GM23338 (cell line): ENCODE results near the gene LAPTM5. TPM values are rescaled to one million over a fixed set of nuclear protein-coding genes. Genes with fewer than 3 reads are reported as not detected.
A peak's percentile ranks its signal among the peaks of the same experiment; 100 is the strongest.

ENCODE experiments used
- ATAC-seq: fragments of 200-7000 bp; cut with Tn5 transposase; 3 replicates; pipeline ENCODE4 v1.9.1; 2020
- DNase-seq: peaks from one replicate; pipeline ENCODE4 v3.0.0-alpha.2; 2015; ENCODE audit warnings: low spot score
- H2AFZ ChIP-seq: fragments of 200-600 bp; sonication (generic); 2 replicates; pipeline ENCODE4 v1.8.0; 2016; ENCODE audit warnings: antibody characterized with exemption, mild to moderate bottlenecking, moderate library complexity
- H3F3A ChIP-seq: fragments of 200-600 bp; sonication (generic); replicated peaks from 2 replicates; pipeline ENCODE4 v1.8.0; 2017; ENCODE audit warnings: antibody characterized with exemption, mixed run types, low read depth
- H3K27ac ChIP-seq: fragments of 200-600 bp; sonication (generic); 2 replicates; pipeline ENCODE4 v1.6.1; 2016; ENCODE audit warnings: low read depth
- H3K27me3 ChIP-seq: fragments of 200-600 bp; sonication (generic); 2 replicates; pipeline ENCODE4 v1.8.0; 2016; ENCODE audit warnings: mild to moderate bottlenecking, mixed run types, moderate library complexity; ENCODE audit not compliant: insufficient read depth
- H3K36me3 ChIP-seq: fragments of 200-600 bp; sonication (generic); 2 replicates; pipeline ENCODE4 v1.8.0; 2016; ENCODE audit warnings: mild to moderate bottlenecking; ENCODE audit not compliant: insufficient read depth
- H3K4me1 ChIP-seq: fragments of 200-600 bp; sonication (generic); 2 replicates; pipeline ENCODE4 v1.8.0; 2016; ENCODE audit warnings: mild to moderate bottlenecking, moderate library complexity; ENCODE audit not compliant: insufficient read depth
- H3K4me2 ChIP-seq: fragments of 200-600 bp; sonication (generic); 2 replicates; pipeline ENCODE4 v1.7.1; 2017; ENCODE audit warnings: mixed run types
- H3K4me3 ChIP-seq: fragments of 200-600 bp; sonication (generic); 2 replicates; pipeline ENCODE4 v1.6.1; 2016; ENCODE audit warnings: mixed run types
- H3K79me2 ChIP-seq: fragments of 200-600 bp; sonication (generic); replicated peaks from 2 replicates; pipeline ENCODE4 v1.8.0; 2017; ENCODE audit warnings: mild to moderate bottlenecking; ENCODE audit not compliant: insufficient read depth
- H3K9me2 ChIP-seq: fragments of 200-600 bp; sonication (generic); 2 replicates; pipeline ENCODE4 v1.8.0; 2017; ENCODE audit not compliant: insufficient read depth
- H4K20me1 ChIP-seq: fragments of 200-600 bp; sonication (generic); replicated peaks from 2 replicates; pipeline ENCODE4 v1.8.0; 2017; ENCODE audit warnings: mild to moderate bottlenecking; ENCODE audit not compliant: insufficient read depth
- H3K27ac Mint-ChIP-seq: 2 replicates; pipeline ENCODE4 v1.8.0; 2020; ENCODE audit warnings: inconsistent platforms, mild to moderate bottlenecking, moderate library complexity, mixed read lengths
- H3K27me3 Mint-ChIP-seq: 3 replicates; pipeline ENCODE4 v1.8.0; 2022; ENCODE audit warnings: low read depth, mild to moderate bottlenecking, moderate library complexity, mixed read lengths, inconsistent platforms; ENCODE audit not compliant: insufficient read depth, poor library complexity
- H3K36me3 Mint-ChIP-seq: 3 replicates; pipeline ENCODE4 v1.8.0; 2021; ENCODE audit warnings: low read depth, mild to moderate bottlenecking, inconsistent platforms, moderate library complexity, mixed read lengths
- H3K4me1 Mint-ChIP-seq: 3 replicates; pipeline ENCODE4 v1.8.0; 2020; ENCODE audit warnings: mild to moderate bottlenecking, inconsistent platforms, mixed read lengths
- H3K4me3 Mint-ChIP-seq: 3 replicates; pipeline ENCODE4 v1.8.0; 2021; ENCODE audit warnings: moderate library complexity, mild to moderate bottlenecking, inconsistent platforms, mixed read lengths
- H3K9me3 Mint-ChIP-seq: 3 replicates; pipeline ENCODE4 v1.8.0; 2020; ENCODE audit warnings: moderate library complexity, mild to moderate bottlenecking, inconsistent platforms, mixed read lengths
- EZH2phosphoT487 ChIP-seq: fragments of 200-600 bp; sonication (generic); IDR thresholded peaks from one replicate; pipeline ENCODE4 v1.8.1; 2018; ENCODE audit warnings: antibody characterized with exemption; ENCODE audit not compliant: unreplicated experiment
- JUNB ChIP-seq: IDR thresholded peaks from one replicate; pipeline ENCODE4 v1.6.1; 2016; ENCODE audit warnings: antibody characterized with exemption; ENCODE audit not compliant: unreplicated experiment
- NANOG ChIP-seq: IDR thresholded peaks from 2 replicates; pipeline ENCODE4 v1.6.1; 2016; ENCODE audit warnings: antibody characterized with exemption, borderline replicate concordance
- POLR2AphosphoS5 ChIP-seq: IDR thresholded peaks from 2 replicates; pipeline ENCODE4 v1.6.1; 2016; ENCODE audit warnings: antibody characterized with exemption, low read depth
- REST ChIP-seq: IDR thresholded peaks from one replicate; pipeline ENCODE4 v1.6.1; 2018; ENCODE audit warnings: antibody characterized with exemption; ENCODE audit not compliant: unreplicated experiment
- STAT1 ChIP-seq: IDR thresholded peaks from one replicate; pipeline ENCODE4 v1.6.1; 2016; ENCODE audit warnings: antibody characterized with exemption; ENCODE audit not compliant: unreplicated experiment
- ZNF331 ChIP-seq: fragments of 250-450 bp; sonication (Bioruptor Pico); IDR thresholded peaks from 2 replicates; pipeline ENCODE4 v1.5.0; 2020; ENCODE audit warnings: low read depth, mild to moderate bottlenecking, moderate library complexity
- ZNF462 ChIP-seq: fragments of 250-450 bp; sonication (Bioruptor Pico); IDR thresholded peaks from 2 replicates; pipeline ENCODE4 v1.5.0; 2020; ENCODE audit warnings: mild to moderate bottlenecking, moderate library complexity
- polyA plus RNA-seq: library from polyadenylated mRNA; unstranded; fragments of >200 nt; fragmentation: Nextera tagmentation; extraction: Ambion mirVana; gene quantifications from 2 replicates; pipeline ENCODE4 v1.2.1, GENCODE V29; 2016
- total RNA-seq: library from RNA; depleted of rRNA; stranded (reverse); fragments of >200 nt; shearing (Covaris generic); gene quantifications from 2 replicates; pipeline ENCODE4 v1.2.3, GENCODE V29; 2014

The LAPTM5 gene
- total and polyA plus RNA-seq, 2 experiments from 2014 or later, result 0.21 TPM; not detected in 1

- TF ChIP-seq ZNF462 (no peak), ZNF331 (CRISPR knock-in tag) (no peak)
Observed at GRCh38 chr1:30749691-30750583, 7.6 kb downstream of the LAPTM5 start (continued).

GRCh38 chr1:30748699-30749401 lies 8.7 kb downstream of the LAPTM5 start:
- Mint-ChIP-seq H3K9me3 (no peaks in the 10 kb centered on the region), H3K27ac (peak overlapping the region; percentile 13), H3K4me1 (peaks cover 25% of the 10 kb centered on the region), H3K36me3 (no peaks in the 10 kb centered on the region), H3K4me3 (no peak overlapping the region), H3K27me3 (peaks cover 20% of the 10 kb centered on the region)
- Histone ChIP-seq H3K4me3 (no peak overlapping the region), H3F3A (no peaks in the 10 kb centered on the region), H3K27me3 (no peaks in the 10 kb centered on the region), H4K20me1 (no peaks in the 10 kb centered on the region), H3K9me2 (no peaks in the 10 kb centered on the region), H3K79me2 (no peaks in the 10 kb centered on the region), H3K36me3 (no peaks in the 10 kb centered on the region), H2AFZ (peak overlapping the region; percentile 72), H3K4me2 (no peak overlapping the region), H3K4me1 (no peaks in the 10 kb centered on the region), H3K27ac (no peak overlapping the region)
- ATAC-seq (peak; percentile 30), DNase-seq (no peak)
- no peak for TF ChIP-seq POLR2AphosphoS5
- no peak for TF ChIP-seq REST
- TF ChIP-seq ZNF331 (CRISPR knock-in tag), result no peak
- no peak for TF ChIP-seq NANOG
- TF ChIP-seq STAT1, result no peak
- TF ChIP-seq EZH2phosphoT487, result no peak
- TF ChIP-seq JUNB, result no peak
